HCT116 (cell line): ENCODE data around the gene ATP5PD. TPM values are rescaled to one million over a fixed set of nuclear protein-coding genes. Genes with fewer than 3 reads are reported as not detected.

Experiments used
- ATAC-seq: fragments of 200-7000 bp; cut with Tn5 transposase; 2 replicates; pipeline ENCODE4 v1.9.1; 2020; ENCODE audit warnings: mild to moderate bottlenecking, moderate library complexity
- BruUV-seq: library from RNA; stranded (reverse); fragments of 400-500 nt; replicated peaks from 2 replicates; lab custom pipeline; 2021; lab: Mats Ljungman, UMichigan
- CTCF ChIA-PET: fragments of 300-600 bp; sonication (Branson Sonifier 250); formaldehyde crosslinking; loops from one replicate; lab custom pipeline; 2021; ENCODE audit warnings: antibody characterized with exemption; lab: Charles Lee
- POLR2A ChIA-PET: fragments of 300-600, 350-600 bp; sonication (Branson Sonifier 250); formaldehyde crosslinking; loops from one replicate; lab custom pipeline; 2021; ENCODE audit warnings: antibody characterized with exemption; lab: Charles Lee
- RAD21 ChIA-PET, 2 experiments: fragments of 300-600 bp; sonication (Branson Sonifier 250); formaldehyde crosslinking; loops; one replicate each; lab custom pipeline; 2023; ENCODE audit warnings: low total read pairs in 2 of 2; ENCODE audit not compliant: uncharacterized antibody in 2 of 2, unreplicated experiment in 2 of 2, low non-redundant PET in 1 of 2; lab: Charles Lee
- DNase-seq: peaks from one replicate; pipeline ENCODE4 v3.0.0-alpha.2; 2010; ENCODE audit warnings: low read depth, low spot score
- H2AFZ ChIP-seq: fragments of 200-600 bp; shearing (Covaris generic), sonication (generic); 2 replicates; pipeline ENCODE4 v1.6.1; 2017; ENCODE audit warnings: low read depth, mixed run types, mixed read lengths, antibody characterized with exemption, low read length; ENCODE audit not compliant: poor library complexity, severe bottlenecking
- H3K27ac ChIP-seq: 2 replicates; pipeline ENCODE4 v1.5.1; 2012; ENCODE audit warnings: low read depth, low read length
- H3K27me3 ChIP-seq: fragments of 200-600 bp; sonication (generic); 2 replicates; pipeline ENCODE4 v1.6.1; 2016; ENCODE audit warnings: mixed run types, low read length, mixed read lengths; ENCODE audit not compliant: insufficient read depth
- H3K36me3 ChIP-seq, 2 experiments: fragments of 200-500 bp in 1 of 2; fragments of 200-600 bp in 1 of 2; sonication (Bioruptor generic) in 1 of 2; sonication (generic) in 1 of 2; 2 replicates each; pipeline versions ENCODE4 v1.5.1 to v1.6.1; 2014 to 2016; ENCODE audit warnings: low read length in 2 of 2, inconsistent platforms in 1 of 2, mixed read lengths in 1 of 2, mixed run types in 1 of 2; ENCODE audit not compliant: insufficient read depth in 2 of 2, control insufficient read depth in 1 of 2
- H3K4me1 ChIP-seq, 2 experiments: fragments of 200-600 bp in 1 of 2; sonication (generic) in 1 of 2; 2 replicates each; pipeline versions ENCODE4 v1.5.1 to v1.6.1; 2012 to 2017; ENCODE audit warnings: low read length in 2 of 2, inconsistent platforms in 1 of 2, mild to moderate bottlenecking in 1 of 2, mixed read lengths in 1 of 2, mixed run types in 1 of 2, moderate library complexity in 1 of 2; ENCODE audit not compliant: insufficient read depth in 2 of 2, control insufficient read depth in 1 of 2
- H3K4me2 ChIP-seq: fragments of 200-600 bp; sonication (generic); 2 replicates; pipeline ENCODE4 v1.6.1; 2017; ENCODE audit warnings: mixed run types, low read length, mixed read lengths
- H3K4me3 ChIP-seq, 2 experiments: fragments of 200-600 bp in 1 of 2; sonication (generic) in 1 of 2; replicated peaks in 1 of 2; 2 replicates each; pipeline ENCODE4 v1.5.1; 2011 to 2016; ENCODE audit warnings: low read length in 2 of 2, control low read depth in 1 of 2, low read depth in 1 of 2, mild to moderate bottlenecking in 1 of 2, mixed read lengths in 1 of 2, mixed run types in 1 of 2
- H3K79me2 ChIP-seq: fragments of 200-600 bp; sonication (generic); 2 replicates; pipeline ENCODE4 v1.6.1; 2017; ENCODE audit warnings: mild to moderate bottlenecking, mixed run types, low read length, moderate library complexity, mixed read lengths; ENCODE audit not compliant: insufficient read depth
- H3K9ac ChIP-seq: fragments of 200-600 bp; sonication (generic); 2 replicates; pipeline ENCODE4 v1.6.1; 2016; ENCODE audit warnings: low read length, mixed read lengths
- H3K9me2 ChIP-seq: fragments of 200-600 bp; sonication (generic), shearing (Covaris generic); 2 replicates; pipeline ENCODE4 v1.6.1; 2017; ENCODE audit warnings: mixed run types, mild to moderate bottlenecking, moderate library complexity; ENCODE audit not compliant: insufficient read depth
- H3K9me3 ChIP-seq, 2 experiments: fragments of 200-500 bp in 1 of 2; fragments of 200-600 bp in 1 of 2; sonication (Bioruptor generic) in 1 of 2; sonication (generic) in 1 of 2; 2 replicates each; pipeline ENCODE4 v1.6.1; 2014 to 2017; ENCODE audit warnings: low read length in 2 of 2, mixed read lengths in 2 of 2, inconsistent platforms in 1 of 2, low read depth in 1 of 2, mild to moderate bottlenecking in 1 of 2, mixed run types in 1 of 2, moderate library complexity in 1 of 2; ENCODE audit not compliant: control insufficient read depth in 1 of 2, insufficient read depth in 1 of 2
- H4K20me1 ChIP-seq: fragments of 200-600 bp; sonication (generic), shearing (Covaris generic); 2 replicates; pipeline ENCODE4 v1.6.1; 2017; ENCODE audit warnings: mixed run types, mild to moderate bottlenecking, moderate library complexity; ENCODE audit not compliant: insufficient read depth
- ATF3 ChIP-seq: IDR thresholded peaks from 2 replicates; pipeline ENCODE4 v1.6.1; 2012
- CEBPB ChIP-seq: IDR thresholded peaks from 2 replicates; pipeline ENCODE4 v1.6.1; 2012; ENCODE audit warnings: low read depth
- EGR1 ChIP-seq: IDR thresholded peaks from 2 replicates; pipeline ENCODE4 v1.6.1; 2012; ENCODE audit warnings: low read depth
- ELF1 ChIP-seq: IDR thresholded peaks from 2 replicates; pipeline ENCODE4 v1.6.1; 2012; ENCODE audit warnings: low read depth, borderline replicate concordance
- EZH2 ChIP-seq: fragments of 200-600 bp; sonication (generic); IDR thresholded peaks from 2 replicates; pipeline ENCODE4 v1.6.1; 2017; ENCODE audit warnings: antibody characterized with exemption, mixed run types
- FOSL1 ChIP-seq: IDR thresholded peaks from 2 replicates; pipeline ENCODE4 v1.6.1; 2012; ENCODE audit warnings: low read depth
- POLR2A ChIP-seq: IDR thresholded peaks from 2 replicates; pipeline ENCODE4 v1.7.0; 2011; ENCODE audit warnings: borderline replicate concordance; ENCODE audit not compliant: insufficient read depth, insufficient read length; ENCODE audit errors: extremely low read depth
- POLR2AphosphoS5 ChIP-seq: IDR thresholded peaks from 2 replicates; pipeline ENCODE4 v1.6.1; 2011; ENCODE audit warnings: mild to moderate bottlenecking, low read depth, low read length, moderate library complexity
- RAD21 ChIP-seq: IDR thresholded peaks from 2 replicates; pipeline ENCODE4 v1.6.1; 2012; ENCODE audit warnings: low read depth, mild to moderate bottlenecking
- REST ChIP-seq: IDR thresholded peaks from 2 replicates; pipeline ENCODE4 v1.6.1; 2012; ENCODE audit warnings: low read depth
- SIN3A ChIP-seq: IDR thresholded peaks from 2 replicates; pipeline ENCODE4 v1.6.1; 2012; ENCODE audit warnings: low read depth
- SRF ChIP-seq: IDR thresholded peaks from 2 replicates; pipeline ENCODE4 v1.6.1; 2012; ENCODE audit warnings: low read depth
- TCF7L2 ChIP-seq: IDR thresholded peaks from 2 replicates; pipeline ENCODE4 v1.7.0; 2011; ENCODE audit warnings: borderline replicate concordance, inconsistent platforms; ENCODE audit not compliant: insufficient read depth, insufficient read length; ENCODE audit errors: extremely low read depth
- YY1 ChIP-seq: IDR thresholded peaks from 2 replicates; pipeline ENCODE4 v1.6.1; 2011; ENCODE audit warnings: low read length, low read depth, moderate library complexity, mild to moderate bottlenecking; ENCODE audit not compliant: insufficient replicate concordance; ENCODE audit errors: extremely low read depth
- ZBTB33 ChIP-seq: IDR thresholded peaks from 2 replicates; pipeline ENCODE4 v1.6.1; 2011; ENCODE audit warnings: mild to moderate bottlenecking, low read length, moderate library complexity; ENCODE audit not compliant: insufficient replicate concordance; ENCODE audit errors: extremely low read depth
- ZFX ChIP-seq: fragments of 450-650 bp; IDR thresholded peaks from 2 replicates; pipeline ENCODE4 v1.6.1; 2017
- ZNF274 ChIP-seq: fragments of 200-500 bp; sonication (Bioruptor generic); IDR thresholded peaks from 2 replicates; pipeline ENCODE4 v1.6.1; 2014; ENCODE audit warnings: mild to moderate bottlenecking, low read depth, low read length, inconsistent platforms
- intact Hi-C: fragments of 100-400 bp; cut with micrococcal nuclease; formaldehyde crosslinking; loops from 2 replicates; pipeline ENCODE4 v1.10.0; 2022
- total RNA-seq: library from RNA; stranded (reverse); gene quantifications from one replicate; pipeline ENCODE4 v1.2.1, GENCODE V29; 2021; ENCODE audit not compliant: unreplicated experiment
- TF ChIP-seq, protein P1 (sequence below), 3 experiments: fragments of 200-600 bp in 1 of 3; sonication (generic) in 1 of 3; IDR thresholded peaks in 2 of 3; conservative IDR thresholded peaks in 1 of 3; 2 replicates each; pipeline ENCODE4 v1.5.1; 2012 to 2017; ENCODE audit warnings: low read depth in 2 of 3, low read length in 2 of 3, antibody characterized with exemption in 1 of 3, borderline replicate concordance in 1 of 3, control low read depth in 1 of 3, mild to moderate bottlenecking in 1 of 3, mixed read lengths in 1 of 3, mixed run types in 1 of 3, moderate library complexity in 1 of 3; ENCODE audit not compliant: insufficient read depth in 1 of 3

The ATP5PD gene
- total RNA-seq, 1 experiment from 2014 or later: 407 TPM

GRCh38 chr17:75078284-75079022 lies 31.7 kb upstream of the ATP5PD start:
- Histone ChIP-seq H3K9ac (peak overlapping the region; percentile 76), H2AFZ (peak overlapping the region; percentile 4), H3K27ac (peak overlapping the region; percentile 100), H3K9me3 (no peaks in the 10 kb centered on the region), H3K4me3 (peak overlapping the region; percentile 31 to 46), H3K9me2 (no peaks in the 10 kb centered on the region), H3K27me3 (no peaks in the 10 kb centered on the region), H3K79me2 (no peaks in the 10 kb centered on the region), H4K20me1 (no peaks in the 10 kb centered on the region), H3K4me1 (peaks cover 80 to 84% of the 10 kb centered on the region in 2 experiments), H3K4me2 (peak overlapping the region; percentile 79), H3K36me3 (no peaks in the 10 kb centered on the region)
- ChIA-PET POLR2A (interaction anchor here (0.6 to 2.6 kb wide), 15 partner anchors 9 to 76 kb away, joined by 3 to 21 read pairs (median 5); partner anchors contain the start of genes MRPL58 and SLC16A5), CTCF (interaction anchor here (1.2 to 2.6 kb wide), 9 partner anchors 9 to 124 kb away, joined by 3 to 12 read pairs (median 9); partner anchors contain the start of gene SLC16A5), RAD21 (interaction anchor here (0.9 to 1.7 kb wide), 5 partner anchors 9 to 43 kb away, joined by 3 to 5 read pairs (median 4); partner anchors contain the start of gene SLC16A5 (in 1 of the 2))
- BruUV-seq: TSS peak; percentile 68
- ATAC-seq (peak; percentile 68), DNase-seq (peak; percentile 69)
- intact Hi-C loops: loop anchor here (1.0 kb wide), 1 partner anchor 18 kb away; no protein-coding TSS in a partner anchor
- TF ChIP-seq EZH2 (no peak), FOSL1 (no peak; the same call in 1 of the 2 replicates), ATF3 (no peak), REST (no peak), YY1 (no peak), ZNF274 (no peak), POLR2AphosphoS5 (no peak; the same call in 1 of the 2 replicates), CEBPB (no peak), SRF (no peak), ZFX (no peak), TCF7L2 (no peak), ELF1 (no peak), POLR2A (no peak), SIN3A (no peak), RAD21 (no peak), ZBTB33 (no peak), EGR1 (peak; percentile 92)
- TF ChIP-seq, protein P1, sequence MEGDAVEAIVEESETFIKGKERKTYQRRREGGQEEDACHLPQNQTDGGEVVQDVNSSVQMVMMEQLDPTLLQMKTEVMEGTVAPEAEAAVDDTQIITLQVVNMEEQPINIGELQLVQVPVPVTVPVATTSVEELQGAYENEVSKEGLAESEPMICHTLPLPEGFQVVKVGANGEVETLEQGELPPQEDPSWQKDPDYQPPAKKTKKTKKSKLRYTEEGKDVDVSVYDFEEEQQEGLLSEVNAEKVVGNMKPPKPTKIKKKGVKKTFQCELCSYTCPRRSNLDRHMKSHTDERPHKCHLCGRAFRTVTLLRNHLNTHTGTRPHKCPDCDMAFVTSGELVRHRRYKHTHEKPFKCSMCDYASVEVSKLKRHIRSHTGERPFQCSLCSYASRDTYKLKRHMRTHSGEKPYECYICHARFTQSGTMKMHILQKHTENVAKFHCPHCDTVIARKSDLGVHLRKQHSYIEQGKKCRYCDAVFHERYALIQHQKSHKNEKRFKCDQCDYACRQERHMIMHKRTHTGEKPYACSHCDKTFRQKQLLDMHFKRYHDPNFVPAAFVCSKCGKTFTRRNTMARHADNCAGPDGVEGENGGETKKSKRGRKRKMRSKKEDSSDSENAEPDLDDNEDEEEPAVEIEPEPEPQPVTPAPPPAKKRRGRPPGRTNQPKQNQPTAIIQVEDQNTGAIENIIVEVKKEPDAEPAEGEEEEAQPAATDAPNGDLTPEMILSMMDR (IDR thresholded peaks at IDR 0.05 in 2 of 3, conservative IDR thresholded peaks at IDR 0.05 in 1 of 3; ENCODE audit: borderline replicate concordance in 1 of 3, insufficient read depth in 1 of 3, low read depth in 2 of 3, low read length in 2 of 3): no peak
